Measurements from ENCODE around the gene ABCC8.

The ABCC8 gene

GRCh38 chr11:17384002-17384511 lies 92.6 kb downstream of the ABCC8 start:
- DNase-seq: peak; percentile 63 to 74

GRCh38 chr11:17383461-17383860 lies 93.2 kb downstream of the ABCC8 start:
- DNase-seq: no peak

GRCh38 chr11:17382046-17382728 lies 94.5 kb downstream of the ABCC8 start:
- no peak for DNase-seq

DNA sequence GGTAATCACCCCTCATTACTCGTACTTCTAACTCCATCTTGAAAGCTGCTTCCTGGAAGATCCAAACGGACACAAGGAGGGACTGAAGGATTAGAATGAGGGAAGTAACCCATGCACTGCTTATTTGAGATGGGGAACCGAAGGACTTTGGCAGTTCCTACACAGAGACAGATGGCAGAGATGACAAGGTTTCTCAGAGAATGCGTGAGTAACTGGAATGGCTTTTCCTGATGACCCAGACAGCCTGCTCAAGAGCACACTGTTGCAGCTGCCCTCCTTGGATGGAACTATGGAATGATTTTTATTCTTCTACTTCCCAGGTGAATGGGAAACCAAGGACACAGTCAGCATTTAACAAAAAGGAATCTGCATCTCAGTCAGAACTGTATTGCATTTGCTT lies 95.5 kb downstream of the ABCC8 start:
- DNase-seq: no peak

DNA sequence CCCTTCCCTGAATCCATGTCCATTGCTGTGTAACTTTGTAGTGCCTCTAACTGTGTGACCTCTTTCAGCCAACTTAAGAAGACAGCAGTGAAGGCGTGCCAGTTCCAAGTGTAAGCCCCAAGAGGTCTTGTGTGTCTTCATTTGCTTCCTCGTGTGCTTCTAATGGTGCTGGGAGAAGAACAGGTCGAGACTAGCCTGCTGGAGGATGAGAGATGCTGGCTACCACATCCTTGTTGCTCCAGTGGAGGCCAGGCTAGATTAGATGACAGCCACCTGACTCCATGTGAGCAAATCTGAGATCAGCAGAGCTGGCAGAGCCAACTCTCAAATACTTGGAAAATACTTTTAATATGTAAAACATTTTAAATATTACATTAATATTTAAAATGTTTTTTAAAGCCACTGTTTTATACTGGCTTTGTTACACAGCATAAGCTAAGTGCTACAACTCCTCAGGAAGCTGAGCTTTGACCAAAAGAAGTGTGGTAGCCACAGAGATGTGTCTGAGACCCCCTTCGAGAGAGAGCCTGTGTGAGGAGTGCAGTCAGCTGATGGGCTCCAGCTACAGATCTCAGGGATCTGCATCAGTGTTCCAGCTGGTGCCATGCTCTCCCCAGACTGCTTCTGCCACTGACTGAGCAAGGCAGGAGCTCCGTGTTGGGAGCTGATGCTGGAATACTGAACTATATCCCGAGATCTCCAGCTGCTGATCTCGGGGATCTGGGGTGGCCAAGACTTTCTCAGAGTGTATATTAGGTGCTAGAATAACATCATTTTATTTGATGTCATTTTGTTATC lies 97.1 kb downstream of the ABCC8 start:
- DNase-seq: no peak

DNA sequence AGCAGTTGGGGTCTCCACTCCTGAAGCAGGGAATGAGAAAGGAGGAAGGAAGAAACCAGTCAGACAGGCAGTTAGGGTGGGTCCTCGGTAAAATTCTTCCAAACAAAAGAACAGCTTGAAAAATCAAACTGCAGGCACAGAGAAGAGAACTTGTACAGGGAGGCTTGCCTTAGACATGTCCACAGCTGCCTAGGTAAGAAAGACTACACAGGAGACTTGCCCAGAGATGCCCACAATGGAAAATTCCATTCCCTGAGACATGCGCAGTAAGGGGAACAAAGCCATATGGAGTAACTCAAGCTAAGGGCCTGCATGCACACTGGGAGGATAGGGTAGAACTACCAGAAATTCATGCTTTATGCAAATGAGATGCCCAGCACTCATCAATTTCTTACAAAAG lies 98.0 kb downstream of the ABCC8 start:
- DNase-seq: no peak

GRCh38 chr11:17376493-17376892 lies 100.2 kb downstream of the ABCC8 start:
- no peak for DNase-seq

GRCh38 chr11:17375547-17375946 lies 101.1 kb downstream of the ABCC8 start:
- DNase-seq: no peak

DNA sequence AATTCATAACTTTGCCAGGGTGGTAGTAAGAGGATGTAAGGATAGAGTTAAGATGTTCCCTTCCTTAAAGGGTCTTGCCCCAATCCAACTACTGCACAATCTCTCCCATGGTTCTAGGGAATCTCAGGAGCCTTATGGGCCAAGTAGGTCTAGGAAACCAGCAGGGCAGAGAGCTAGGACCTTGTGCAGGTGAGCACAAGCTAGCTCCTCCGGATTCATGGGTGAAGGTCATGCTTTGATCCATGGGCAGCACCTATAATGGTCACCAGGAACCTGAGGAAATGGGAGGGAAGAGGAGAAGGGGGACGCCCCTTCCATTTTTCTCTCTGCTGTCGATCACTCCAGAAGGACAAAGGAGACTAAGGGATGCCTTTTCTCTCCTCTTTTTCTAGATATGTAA lies 105.0 kb downstream of the ABCC8 start:
- DNase-seq: no peak

DNA sequence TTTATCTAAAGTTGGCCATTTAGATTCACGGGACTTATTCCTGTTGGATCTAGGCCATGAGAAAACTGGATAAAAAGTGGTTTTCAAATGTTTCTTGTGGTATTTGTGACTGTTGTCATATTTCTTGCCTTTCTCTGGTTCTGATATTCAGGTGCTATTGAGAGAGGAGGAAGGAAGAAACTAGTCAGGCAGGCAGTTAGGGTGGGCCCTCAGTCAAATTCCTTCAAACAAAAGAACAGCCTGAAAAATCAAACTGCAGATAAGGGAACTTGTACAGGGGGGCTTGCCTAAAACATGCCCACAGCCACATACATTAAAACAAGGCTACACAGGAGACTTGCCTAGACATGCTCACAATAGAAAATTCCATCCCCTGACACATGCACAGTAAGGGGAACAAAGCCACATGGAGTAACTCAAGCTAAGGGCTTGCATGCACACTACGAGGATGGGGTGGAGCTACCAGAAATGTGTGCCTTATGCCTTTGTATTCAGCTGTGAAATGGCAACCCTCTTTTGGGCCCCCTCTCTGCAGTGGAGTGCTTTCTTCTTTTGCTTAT lies 106.9 kb downstream of the ABCC8 start:
- no peak for DNase-seq

GRCh38 chr11:17369094-17369493 lies 107.6 kb downstream of the ABCC8 start:
- no peak for DNase-seq

DNA sequence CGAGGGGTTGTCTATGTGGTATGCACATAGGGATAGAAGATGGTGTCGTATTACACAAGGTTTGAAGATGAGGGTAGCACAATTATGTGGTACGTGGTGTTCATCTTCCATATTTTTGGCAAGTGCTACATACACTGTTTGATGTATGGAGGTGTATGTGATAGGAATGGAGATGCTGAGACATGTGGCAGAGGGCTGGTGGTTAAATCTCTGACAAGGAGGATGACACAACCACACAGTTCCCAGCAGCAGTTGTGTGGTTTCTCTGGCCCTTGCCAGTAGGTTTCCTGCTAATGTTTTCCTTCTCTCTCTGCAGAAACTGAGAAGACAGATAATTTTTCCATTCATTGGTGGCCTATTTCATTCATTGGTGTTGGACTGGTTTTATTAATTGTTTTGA lies 108.1 kb downstream of the ABCC8 start:
- no peak for DNase-seq

DNA sequence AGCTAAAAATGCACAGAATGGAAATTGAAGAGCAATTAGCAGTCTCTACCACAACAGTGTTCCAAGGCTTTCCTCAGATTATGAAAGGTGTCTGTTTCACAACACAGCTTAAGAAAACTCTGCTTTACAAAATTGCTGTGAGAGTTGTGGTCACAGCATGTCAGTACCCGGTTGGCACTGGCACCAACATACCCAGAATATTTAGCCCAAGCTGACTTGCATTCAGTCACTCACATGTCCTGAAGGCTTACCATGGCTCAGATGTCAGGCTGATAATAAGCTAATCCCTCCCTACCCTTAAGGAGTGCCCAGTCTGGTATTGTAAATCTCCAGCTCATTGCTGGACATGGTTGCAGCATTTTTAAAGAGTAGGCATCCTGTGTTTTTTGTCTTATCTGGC lies 110.2 kb downstream of the ABCC8 start:
- no peak for DNase-seq

- peak; percentile 8 to 9 for DNase-seq
Observed at GRCh38 chr11:17354601-17354991, 122.0 kb downstream of the ABCC8 start.

DNA sequence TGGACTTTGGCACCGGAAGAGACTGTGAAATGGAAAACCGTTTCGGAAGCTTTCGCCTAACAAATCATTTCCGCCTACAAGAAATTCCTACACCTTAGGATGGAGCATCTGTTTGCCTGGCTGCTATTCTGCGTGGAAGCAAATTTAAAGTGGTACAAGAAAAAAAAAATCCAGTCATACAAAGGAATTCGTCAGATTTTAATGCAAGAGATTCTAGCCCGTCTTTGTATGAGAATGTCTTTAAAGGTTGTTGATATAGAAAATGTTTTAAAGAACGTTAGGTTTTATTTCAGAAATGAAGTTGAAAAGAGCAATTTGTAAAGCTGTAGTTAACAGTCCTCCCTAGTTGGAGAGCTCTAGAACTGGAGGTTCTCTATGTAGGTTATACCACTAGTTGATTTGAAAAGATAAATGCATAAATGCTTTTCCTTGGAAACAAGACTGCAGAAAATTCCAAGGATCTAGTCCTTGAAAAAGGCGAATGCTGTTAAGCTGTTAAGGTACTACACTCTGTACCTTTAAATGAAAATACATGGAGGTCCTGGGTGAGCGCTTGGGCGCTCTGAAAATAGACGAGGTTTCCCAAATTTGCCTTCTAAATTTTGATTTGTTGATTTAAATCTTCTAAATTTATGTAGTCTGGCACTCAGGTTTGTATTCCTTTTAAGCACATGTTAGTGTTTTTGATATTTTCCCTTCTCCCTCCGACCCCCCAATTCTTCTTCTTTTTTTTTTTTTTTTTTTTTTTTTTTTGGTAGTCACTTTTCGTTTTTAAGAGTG lies 122.6 kb downstream of the ABCC8 start:
- DNase-seq: no peak

GRCh38 chr11:17352950-17353820 lies 123.5 kb downstream of the ABCC8 start:
- peak; percentile 55 to 57 for DNase-seq

DNA sequence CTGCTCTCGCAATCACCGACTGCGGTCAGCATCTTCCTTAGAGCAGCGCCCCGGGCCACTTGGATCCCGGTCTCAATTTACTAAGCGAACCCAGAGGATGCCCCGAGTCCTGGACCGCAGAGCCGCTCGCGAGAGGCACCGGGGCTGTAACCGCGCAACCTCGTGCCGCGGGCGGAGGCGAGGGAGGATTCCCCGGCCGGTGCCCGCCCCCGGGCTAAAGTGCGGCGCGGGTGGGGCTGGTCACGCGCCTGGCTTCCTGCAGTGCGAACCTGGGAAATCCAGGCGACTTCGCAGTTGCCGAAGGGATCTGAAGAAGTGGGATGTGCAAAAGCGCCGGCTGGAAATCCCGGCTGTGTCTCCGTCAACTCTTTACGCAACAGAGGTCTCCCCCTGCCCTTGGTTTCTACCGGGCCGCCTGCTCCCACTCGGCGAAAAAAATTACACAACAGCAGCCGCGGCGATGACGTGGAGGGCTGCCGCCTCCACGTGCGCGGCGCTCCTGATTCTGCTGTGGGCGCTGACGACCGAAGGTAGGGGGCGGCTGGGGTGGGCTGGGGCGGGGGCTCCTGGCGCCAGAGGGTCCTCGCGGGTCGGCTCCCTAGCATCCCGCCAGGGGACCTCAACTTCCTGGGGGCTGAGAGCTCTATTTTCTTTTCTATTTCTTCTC lies 125.0 kb downstream of the ABCC8 start, which contains the start of gene NCR3LG1:
TSS of gene NCR3LG1 (plus strand) at position 291 of the 667 bp plus-strand sequence. CDS start at position 461, 170 bp downstream.
- DNase-seq: peak in 1 of 2 donors; percentile 47

DNA sequence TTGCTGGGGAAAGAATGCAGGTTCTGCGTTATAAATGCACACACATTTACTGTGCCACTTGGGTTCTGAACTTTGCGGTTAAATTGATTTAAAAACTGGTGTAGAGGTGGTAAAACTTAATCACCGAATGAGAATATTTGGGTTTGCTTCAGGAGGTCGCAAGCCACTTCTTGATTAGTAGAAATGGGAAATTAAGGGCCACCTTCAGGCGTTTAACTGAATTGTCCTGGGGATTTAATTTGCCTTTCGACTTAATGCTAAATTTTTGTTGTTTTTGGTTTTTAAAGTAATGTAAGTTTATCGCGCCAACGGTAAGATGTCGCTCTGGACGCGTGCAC lies 125.5 kb downstream of the ABCC8 start:
- no peak for DNase-seq

DNA sequence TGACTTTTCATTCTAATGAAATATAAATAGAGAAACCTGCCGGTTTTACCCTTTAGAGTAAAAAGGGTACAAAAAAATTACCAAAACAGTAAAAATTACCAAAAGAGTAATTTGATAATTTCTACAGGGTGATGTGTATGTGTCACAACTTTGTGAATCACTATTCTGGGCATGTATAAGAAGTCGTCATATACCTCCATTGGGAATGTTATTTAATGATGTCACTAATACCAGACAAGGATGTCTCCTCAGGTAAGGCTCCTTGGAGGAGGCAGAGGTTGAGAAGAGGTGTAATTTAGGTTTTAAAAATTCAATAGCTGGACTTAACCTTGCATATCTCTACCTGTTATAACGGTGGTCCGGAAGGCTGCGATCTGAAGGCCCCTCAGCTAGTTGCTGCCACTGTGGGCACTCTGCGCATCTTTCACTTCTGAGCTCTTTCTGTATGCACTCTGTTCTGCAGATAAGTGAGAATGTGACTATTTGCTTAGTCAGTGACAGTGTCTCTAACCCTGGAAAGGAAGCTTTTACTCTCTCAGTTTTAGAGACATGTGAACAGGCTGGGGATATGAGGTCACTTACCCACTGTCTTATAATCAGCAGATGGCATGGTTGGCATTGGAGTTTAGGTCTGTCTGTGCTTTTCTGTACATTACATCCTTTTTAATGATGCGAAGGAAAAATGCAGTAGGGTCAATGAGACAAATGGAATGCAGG lies 126.0 kb downstream of the ABCC8 start:
- DNase-seq: no peak

DNA sequence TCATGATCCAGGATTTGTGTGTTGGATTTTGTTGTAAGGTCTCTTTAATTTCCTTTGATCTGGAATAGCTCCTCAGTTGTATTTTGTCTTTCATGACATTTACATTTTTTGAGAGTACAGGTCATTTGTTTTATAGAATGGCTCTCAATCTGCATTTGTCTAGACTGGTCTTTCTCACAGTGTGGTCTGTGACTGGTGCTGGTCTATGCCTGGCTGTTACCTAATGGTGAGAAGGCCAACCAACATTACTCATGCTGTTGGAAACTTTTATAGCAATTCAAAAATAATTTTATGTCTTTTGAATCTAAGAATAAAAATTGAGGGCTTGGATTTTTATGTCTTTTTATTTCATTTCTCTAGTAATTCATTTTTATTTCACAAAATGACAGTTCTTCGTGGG lies 129.0 kb downstream of the ABCC8 start:
- no peak for DNase-seq

- DNase-seq: no peak
Observed at GRCh38 chr11:17343907-17344306, 132.7 kb downstream of the ABCC8 start.

All from hippocampal formation (tissue), 2 donors.